ENCODE data around the gene AGO3. TPM values are rescaled to one million over a fixed set of nuclear protein-coding genes. Genes with fewer than 3 reads are reported as not detected.
"Not testable (repeated sequence)": the region's sequence is repeated elsewhere in the genome, so short reads cannot be mapped to it uniquely, and the experiment has no call there.

Gene AGO3
- total RNA-seq, 1 experiment from 2014 or later, result 13.3 TPM

DNA sequence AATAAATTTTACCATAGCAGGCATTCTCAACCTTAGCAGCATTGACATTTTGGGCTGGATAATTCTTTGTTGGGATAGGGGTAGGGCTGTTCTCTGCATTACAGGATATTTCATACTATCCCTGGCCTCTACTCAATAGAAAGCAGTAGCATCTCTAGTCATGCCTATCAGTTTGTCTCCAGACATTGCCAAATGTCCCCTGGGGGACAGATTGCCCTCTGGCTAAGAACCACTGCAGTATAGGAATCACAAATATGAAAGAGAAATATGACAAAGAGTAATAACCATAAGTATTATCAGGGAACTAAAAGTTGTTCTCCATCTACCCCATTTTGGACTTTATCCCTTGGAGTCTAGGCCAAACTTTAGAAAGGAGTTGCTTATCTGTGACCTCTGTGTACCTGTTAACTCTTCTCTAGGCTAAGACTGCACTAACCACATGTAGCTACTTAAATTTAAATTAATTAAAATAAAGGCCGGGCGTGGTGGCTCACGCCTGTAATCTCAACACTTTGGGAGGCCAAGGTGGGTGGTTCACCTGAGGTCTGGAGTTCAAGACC lies 76.1 kb downstream of the AGO3 start:
- no peak for DNase-seq (ENCODE audit: low read depth)

DNA sequence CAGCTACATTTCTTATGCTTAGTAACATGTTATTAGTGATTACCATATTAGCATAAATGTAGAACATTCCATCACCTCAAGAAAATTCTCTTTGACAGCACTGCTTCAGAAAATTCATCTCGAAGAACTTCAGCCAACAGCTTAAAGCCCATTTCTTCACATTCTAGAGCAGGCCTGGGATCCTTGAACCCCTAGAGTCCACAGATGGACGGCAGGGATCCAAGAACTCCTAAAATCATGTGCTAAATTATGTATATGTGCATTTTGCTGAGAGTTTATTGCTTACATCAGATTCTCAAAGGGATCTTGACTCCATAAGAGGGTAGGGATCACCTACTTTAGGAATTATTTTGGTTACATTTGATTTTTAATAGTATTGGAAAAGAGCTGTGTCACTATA lies 76.8 kb downstream of the AGO3 start:
- no peak for DNase-seq (ENCODE audit: low read depth)

DNA sequence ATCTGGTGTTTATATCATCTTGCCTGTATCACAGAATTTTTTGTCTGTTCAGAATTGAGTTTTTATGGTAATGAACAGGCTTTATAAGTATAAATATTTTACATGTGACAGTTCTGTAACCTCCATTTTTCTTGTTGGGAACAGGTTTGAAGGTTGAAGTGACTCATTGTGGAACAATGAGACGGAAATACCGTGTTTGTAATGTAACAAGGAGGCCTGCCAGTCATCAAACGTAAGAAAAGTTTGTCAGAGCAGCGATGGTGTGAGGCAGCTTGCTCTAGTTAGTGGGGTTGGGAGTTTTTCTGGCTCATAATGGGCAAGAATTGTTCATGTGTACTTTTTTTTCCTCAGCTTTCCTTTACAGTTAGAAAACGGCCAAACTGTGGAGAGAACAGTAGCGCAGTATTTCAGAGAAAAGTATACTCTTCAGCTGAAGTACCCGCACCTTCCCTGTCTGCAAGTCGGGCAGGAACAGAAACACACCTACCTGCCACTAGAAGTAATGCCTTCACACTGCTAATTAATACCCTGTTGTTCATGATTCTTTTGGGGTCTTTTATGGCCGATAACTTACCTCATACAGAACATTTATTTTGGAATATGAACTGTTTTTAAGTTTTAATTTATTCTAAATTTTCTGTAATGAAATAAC lies 77.8 kb downstream of the AGO3 start:
- DNase-seq (ENCODE audit: low read depth), result peak; percentile 33

DNA sequence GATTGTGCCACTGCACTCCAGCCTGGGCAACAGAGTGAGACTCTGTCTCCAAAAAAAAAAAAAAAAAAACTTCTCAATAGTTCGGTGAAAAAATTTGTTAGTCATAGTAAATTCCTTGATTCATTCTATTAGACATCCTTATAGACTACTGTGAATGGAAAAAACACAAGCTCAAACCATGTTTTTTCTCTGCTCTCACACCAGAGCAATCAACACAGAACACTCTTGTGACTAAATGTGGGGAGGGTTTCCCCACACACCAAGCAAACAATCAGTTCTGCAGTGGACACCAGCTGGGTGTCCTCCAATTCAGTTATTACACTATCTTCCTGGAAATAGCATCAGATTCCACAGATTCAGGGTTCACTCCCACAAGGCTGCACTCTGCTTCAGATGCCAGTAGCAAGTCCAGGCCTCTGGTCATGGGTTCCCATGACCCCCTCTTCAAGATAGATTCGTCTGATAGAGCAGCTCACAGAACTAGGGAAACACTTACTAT lies 83.9 kb downstream of the AGO3 start:
- no peak for DNase-seq (ENCODE audit: low read depth)

DNA sequence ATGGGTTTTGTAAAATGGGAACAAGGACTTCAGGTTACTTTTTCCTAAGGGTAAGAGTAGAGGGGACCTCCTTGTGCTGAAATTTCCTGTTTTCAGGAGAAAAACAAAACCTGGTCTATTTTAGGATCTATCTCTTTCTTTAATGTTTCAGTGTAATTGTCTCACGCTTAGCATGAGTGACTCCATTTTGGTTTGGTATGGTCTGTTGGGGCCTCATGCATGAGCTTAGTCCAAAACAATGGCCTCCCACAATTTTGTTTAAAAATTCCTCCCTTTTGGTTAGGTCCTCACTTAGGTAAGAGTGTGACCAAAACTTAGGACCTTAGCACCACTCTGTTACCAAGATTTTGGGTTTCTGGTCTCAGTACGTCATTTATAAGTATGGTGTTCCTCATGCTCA lies 85.8 kb downstream of the AGO3 start:
- DNase-seq (ENCODE audit: low read depth), result no peak

DNA sequence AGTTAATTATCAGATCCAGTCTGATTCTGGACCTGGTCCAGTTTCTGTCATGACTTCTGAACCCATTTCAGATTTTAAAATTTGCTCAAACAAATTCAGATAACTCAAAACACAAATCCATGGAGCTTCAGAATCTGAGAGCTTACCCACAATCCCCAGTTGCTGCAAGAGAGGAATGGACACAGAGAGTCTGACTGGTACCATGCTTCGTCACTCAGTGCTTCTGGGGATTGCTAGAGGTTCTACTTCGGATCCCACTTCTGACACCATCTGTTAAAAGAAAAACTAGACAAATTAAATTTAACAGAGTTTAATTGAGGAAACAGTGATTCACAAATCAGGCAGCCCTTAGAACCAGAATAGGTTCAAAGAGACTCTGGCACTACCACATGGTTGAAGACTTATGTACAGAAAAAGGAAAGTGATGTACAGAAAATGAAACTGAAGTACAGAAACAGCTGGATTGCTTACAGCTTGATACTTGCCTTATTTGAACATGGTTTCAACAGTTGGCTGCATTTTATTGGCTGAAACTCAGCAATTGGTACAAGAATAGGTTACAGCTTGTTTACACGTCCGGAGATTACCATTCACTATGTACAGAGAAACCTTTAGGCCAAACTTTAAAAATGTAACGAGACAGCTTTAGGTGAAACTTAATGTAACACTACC lies 92.3 kb downstream of the AGO3 start:
- DNase-seq (ENCODE audit: low read depth), result peak; percentile 8

DNA sequence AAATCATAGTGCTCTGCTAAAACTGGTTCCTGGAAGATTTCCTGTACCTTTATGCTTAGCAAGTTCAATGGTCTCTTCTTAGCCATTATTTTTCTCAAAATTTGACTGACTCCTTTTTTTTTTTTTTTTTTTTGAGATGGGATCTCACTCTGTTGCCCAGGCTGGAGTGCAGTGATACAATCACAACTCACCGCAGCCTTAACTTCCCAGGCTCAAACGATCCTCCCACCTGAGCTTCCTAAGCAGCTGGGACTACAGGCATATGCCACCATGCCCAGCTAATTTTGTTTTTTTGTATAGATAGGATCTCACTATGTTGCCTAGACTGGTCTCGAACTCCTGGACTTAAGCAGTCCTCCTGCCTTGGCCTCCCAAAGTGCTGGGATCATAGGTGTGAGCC lies 93.1 kb downstream of the AGO3 start:
- not testable (repeated sequence) for DNase-seq (ENCODE audit: low read depth)

DNA sequence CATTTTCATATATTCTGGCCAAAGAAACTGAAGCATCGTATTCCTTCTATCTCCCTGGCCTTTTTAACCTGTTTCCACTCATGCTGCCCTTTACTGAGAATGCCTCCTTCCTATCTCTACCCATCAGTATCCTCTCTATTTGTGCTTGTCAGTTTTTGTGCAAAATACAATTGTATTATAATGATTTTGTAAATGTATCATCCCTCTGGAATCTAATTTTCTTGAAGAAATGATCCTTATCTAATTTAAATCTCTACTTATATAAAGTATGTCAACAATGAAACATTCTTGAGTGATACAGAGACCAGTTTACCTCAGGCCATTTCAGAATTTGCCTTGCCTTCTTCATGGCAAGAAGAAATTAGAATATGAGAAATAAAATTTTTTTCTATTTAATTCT lies 93.9 kb downstream of the AGO3 start:
- no peak for DNase-seq (ENCODE audit: low read depth)

DNA sequence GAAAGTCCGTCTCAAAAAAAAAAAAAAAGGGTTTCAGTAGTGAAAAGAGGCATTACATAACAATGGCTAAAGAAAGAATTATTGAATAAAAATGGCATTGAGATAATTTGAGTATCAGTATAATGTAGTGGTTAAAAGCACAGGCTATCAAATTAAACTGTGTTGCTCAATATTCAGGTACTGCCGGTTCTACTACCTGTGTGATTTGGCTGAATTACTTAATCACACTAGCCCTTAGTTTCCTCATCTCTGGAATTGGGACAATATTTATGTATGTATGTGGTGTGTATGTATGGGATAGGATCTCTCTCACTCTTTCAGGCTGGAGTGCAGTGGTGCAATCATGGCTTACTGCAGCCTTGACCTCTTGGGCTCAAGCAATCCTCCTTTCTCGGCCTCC lies 96.9 kb downstream of the AGO3 start:
- DNase-seq (ENCODE audit: low read depth), result no peak

DNA sequence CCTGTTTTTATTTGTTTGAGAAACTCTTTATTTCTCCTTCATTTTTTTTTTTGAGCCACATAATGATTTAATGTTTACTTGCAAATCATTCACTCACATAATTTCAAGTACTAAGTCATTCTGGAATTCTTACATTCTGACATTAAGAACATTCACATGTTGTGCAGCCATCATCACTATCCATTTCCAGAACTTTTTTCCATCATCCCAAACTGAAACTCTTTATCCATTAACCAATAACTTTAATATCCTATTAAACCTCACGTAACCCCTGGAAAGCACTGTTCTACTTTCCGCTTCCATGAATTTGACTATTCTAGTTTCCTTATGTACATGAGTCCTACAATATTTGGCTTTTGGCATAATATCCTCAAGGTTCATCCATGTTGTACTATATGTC lies 100.5 kb downstream of the AGO3 start:
- DNase-seq (ENCODE audit: low read depth), result no peak

DNA sequence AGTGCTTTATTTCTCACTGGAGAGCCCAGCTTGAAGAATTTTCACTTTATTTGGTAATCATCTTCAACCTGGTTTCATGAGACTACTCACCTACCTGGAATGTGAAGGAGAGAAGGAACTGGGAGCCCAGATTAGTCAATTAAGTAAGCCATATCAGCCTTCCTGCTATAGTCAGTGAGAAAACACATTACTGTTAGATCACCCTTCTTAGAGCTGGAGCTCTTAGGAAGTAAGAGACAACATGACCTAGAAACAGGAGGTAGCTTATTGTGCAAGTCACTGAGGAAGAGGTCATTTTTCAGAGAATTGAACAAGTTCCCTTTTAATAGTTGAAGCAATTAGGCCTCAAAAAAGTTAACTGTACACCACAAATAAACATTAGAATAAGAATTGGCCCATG lies 103.8 kb downstream of the AGO3 start:
- DNase-seq (ENCODE audit: low read depth), result peak; percentile 30

DNA sequence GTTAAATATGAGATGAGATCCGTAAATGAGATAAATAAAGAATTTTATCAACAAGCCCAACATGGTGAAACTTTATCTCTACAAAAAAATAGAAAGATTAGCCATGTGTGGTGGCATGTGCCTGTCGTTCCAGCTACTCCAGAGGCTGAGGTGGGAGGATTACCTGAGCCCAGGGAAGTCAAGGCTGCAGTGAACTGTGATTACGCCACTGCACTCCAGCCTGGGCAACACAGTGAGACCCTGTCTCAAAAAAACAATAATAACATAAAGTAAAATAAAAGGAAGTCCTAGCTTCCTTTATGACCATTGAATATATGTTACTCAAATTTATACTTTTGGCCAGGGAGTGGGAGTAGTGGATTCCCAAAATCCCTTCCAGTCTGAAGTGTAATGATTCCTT lies 104.2 kb downstream of the AGO3 start:
- no peak for DNase-seq (ENCODE audit: low read depth)

DNA sequence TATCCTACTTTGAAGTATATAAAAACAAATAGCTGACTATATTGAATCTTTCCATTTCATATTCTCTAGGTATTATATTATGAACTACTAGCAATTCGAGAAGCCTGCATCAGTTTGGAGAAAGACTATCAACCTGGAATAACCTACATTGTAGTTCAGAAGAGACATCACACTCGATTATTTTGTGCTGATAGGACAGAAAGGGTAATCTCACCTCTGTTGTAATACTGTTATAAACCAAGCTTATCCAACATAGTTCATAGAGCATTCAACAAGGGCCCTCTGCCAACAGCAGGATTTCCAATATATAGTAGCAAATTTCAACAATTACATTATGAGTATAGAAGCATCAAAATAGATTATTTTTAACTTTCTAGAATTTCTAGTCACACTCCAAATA lies 109.3 kb downstream of the AGO3 start:
- no peak for DNase-seq (ENCODE audit: low read depth)

DNA sequence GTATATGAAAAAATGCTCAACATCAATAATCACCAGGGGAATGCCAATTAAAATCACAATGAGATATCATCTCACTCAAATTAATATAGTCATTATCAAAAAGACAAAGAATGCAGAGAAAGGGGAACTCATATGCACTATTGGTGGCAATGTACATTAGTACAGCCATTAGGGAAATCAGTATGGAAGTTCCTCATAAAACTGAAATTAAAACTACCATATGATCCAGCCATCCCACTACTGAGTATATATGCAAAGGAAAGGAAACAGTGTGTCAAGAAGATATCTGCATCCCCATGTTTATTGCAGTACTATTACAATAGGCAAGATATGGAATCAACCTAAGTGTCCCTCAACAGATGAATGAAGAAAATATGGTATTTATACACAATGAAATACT lies 120.9 kb downstream of the AGO3 start:
- DNase-seq (ENCODE audit: low read depth), result no peak

DNA sequence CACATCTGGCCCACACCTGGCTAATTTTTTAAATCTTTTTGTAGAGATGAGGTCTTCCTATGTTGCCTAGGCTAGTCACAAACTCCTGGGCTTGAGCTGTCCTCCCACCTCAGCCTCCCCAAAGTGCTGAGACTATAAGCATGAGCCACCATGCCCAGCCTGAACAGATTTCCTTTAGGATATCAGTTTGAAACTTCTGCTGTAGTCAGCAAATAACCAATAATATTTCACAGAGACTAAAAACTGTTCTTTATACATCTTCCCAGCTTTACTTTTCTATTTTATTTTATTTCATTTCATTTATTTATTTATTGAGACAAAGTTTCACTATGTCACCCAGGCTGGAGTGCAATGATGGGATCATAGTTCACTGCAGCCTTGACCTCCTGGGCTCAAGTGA lies 123.1 kb downstream of the AGO3 start:
- DNase-seq (ENCODE audit: low read depth), result no peak

DNA sequence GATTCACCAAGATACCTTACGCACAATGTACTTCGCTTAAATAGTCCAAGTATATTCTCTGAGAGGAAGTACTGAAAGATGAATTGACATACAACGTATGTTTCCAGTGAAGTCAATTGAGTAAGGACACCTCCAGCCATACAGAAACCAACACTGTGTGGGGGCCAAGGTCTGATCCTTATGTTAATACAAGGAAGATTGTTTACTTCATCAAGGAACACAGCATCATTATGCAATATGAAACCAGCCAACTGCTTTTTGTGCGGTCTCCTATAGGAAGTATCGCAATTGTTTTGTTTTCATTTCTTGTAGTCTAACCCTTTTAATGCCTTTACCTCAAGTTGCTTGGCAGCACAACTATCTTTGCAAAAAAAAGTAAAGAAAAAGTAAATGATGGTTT lies 124.8 kb downstream of the AGO3 start:
- no peak for DNase-seq (ENCODE audit: low read depth)

DNA sequence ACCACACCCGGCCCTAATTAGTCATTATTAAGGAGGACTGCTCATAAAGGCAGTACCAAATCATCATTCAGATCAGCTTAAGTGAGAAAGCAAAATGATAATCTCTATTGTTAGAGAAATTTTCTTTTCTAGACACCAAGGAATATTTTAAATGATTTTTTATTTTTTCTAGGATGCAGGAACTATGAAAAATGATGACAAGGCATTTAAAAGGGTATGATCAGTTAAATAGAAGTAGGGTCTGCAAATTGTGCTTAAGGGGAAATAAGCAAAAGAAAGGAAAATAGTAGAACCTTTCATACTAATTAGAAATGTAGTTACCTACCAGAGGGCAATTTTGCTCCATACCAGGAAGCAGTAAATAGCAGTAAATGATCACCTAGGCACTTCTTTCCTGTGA lies 131.4 kb downstream of the AGO3 start:
- DNase-seq (ENCODE audit: low read depth), result no peak

DNA sequence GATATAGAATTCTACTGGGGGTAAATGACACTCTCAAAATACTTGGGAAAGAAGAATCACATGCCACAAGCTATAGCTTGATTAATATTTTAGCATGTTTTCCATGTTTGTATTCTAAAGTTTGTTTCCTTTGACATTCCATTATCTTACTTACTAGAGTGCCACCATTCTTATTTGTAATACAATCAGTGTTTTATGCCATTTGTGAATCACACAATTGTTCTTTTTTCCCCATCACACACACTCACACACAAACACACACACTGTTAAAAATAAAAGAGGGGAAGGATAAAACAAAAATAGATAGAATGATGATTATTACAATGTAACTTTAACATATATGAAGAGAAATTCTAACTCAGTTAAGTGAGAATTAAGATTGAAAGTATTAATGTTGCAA lies 137.0 kb downstream of the AGO3 start:
- no peak for DNase-seq (ENCODE audit: low read depth)

DNA sequence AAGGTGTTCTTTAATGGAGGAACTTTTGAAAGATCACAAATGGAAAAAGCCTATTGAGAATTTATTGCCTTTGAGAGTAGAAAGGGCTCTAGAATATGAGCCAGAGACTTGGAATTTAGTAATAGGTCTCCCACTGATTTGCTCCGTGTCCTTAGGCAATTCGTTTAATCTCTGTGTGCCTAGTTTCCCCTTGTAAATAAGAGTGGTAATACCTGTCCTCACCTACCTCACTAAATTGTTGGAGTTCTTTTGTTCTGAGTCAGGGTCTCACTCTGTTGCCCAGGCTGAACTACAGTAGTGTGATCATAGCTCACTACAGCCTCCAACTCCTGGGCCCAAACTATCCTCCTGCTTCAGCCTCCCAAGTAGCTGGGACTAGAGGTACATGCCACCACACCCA lies 138.0 kb downstream of the AGO3 start:
- no peak for DNase-seq (ENCODE audit: low read depth)

DNA sequence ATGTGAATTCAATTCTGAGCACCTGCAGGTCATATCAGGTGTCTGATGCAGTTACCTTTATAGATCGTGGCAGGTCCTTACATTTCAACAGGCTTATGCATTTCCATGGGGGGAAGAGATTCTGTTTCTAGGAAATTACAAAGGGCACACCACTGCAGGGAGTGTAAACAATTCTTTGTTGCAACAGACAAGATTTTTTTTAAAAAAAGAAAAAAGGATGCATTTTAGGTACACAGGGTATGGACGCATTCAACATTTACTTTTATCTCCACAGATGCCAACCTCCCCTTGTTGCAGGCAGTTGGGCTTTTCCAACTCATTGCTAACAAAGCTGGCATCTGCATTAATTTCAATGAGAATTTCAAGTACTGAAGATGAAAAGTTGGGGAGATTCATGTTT lies 139.4 kb downstream of the AGO3 start:
- DNase-seq (ENCODE audit: low read depth), result no peak

DNA sequence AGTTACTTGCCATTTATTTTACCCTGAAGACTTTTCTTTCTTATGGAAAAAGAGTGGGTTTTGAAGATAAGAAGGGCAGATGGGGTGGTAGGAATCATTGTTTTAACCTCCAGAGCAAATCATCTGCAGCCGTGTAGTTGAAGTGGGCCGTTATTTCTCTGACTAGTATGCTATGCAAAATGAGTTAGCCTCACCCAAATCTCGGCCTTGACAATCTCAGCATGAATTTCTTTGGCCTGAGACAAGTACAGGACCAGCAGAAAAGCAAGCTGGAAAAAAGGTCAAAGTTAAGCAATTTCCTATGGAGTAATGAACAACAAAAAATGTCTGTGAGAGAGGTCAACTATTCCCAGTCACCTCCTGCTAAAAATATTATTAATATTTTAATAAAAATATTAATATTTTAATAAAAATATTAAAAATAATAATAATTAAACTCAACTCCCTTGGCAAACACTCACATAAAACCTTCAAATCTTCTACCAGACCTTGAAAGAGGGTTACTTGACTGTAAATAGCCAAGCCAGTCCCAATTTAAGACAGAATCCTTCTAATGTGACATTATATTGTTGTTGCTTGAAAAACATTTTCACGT lies 146.2 kb downstream of the AGO3 start:
- DNase-seq (ENCODE audit: low read depth), result no peak

DNA sequence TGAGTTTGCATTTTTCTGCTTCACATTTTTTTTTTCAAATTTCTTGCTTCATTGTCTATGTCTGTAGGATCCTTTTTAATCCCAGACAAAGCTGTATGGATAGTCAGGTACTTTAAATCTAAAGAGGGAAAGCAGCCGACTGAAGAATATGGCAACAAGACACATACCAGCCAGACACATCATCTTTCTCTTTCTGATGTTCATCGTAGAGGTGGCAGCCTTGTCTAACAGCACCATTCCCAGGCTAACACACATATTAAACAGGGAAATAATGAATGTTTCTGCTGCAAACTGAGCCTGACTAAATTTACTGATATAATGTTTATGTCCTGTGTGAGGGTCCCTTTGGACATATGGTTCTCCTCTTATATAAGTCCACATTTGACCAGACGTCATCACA lies 149.3 kb downstream of the AGO3 start:
- DNase-seq (ENCODE audit: low read depth), result no peak

DNA sequence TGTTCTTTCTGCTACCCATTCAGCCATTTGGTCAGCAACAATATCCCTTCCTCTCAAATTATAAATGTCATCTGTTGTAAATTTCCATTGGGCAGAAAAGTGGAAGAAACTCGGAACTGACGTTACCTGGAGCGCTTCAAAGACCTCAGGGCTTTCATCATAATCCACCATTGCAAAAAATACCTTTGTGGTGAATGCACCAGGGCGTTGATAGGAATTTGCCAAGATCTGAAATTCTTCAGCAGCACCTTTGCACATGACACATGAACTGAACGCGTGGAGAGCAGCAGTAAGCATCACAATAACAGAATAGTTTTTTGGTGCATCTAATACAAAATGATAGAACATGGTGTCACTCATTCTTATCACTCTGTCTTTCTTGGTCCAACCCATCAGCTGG lies 149.9 kb downstream of the AGO3 start:
- no peak for DNase-seq (ENCODE audit: low read depth)
